HCT116 (cell line): ENCODE measurements around the gene IGSF21. TPM values are rescaled to one million over a fixed set of nuclear protein-coding genes. Genes with fewer than 3 reads are reported as not detected.

Experiments used
- ATAC-seq: fragments of 200-7000 bp; cut with Tn5 transposase; 2 replicates; pipeline ENCODE4 v1.9.1; 2020; ENCODE audit warnings: mild to moderate bottlenecking, moderate library complexity
- BruUV-seq: library from RNA; stranded (reverse); fragments of 400-500 nt; replicated peaks from 2 replicates; lab custom pipeline; 2021; lab: Mats Ljungman, UMichigan
- CTCF ChIA-PET: fragments of 300-600 bp; sonication (Branson Sonifier 250); formaldehyde crosslinking; loops from one replicate; lab custom pipeline; 2021; ENCODE audit warnings: antibody characterized with exemption; lab: Charles Lee
- POLR2A ChIA-PET: fragments of 300-600, 350-600 bp; sonication (Branson Sonifier 250); formaldehyde crosslinking; loops from one replicate; lab custom pipeline; 2021; ENCODE audit warnings: antibody characterized with exemption; lab: Charles Lee
- RAD21 ChIA-PET, 2 experiments: fragments of 300-600 bp; sonication (Branson Sonifier 250); formaldehyde crosslinking; loops; one replicate each; lab custom pipeline; 2023; ENCODE audit warnings: low total read pairs in 2 of 2; ENCODE audit not compliant: uncharacterized antibody in 2 of 2, unreplicated experiment in 2 of 2, low non-redundant PET in 1 of 2; lab: Charles Lee
- DNase-seq: peaks from one replicate; pipeline ENCODE4 v3.0.0-alpha.2; 2010; ENCODE audit warnings: low read depth, low spot score
- H2AFZ ChIP-seq: fragments of 200-600 bp; shearing (Covaris generic), sonication (generic); 2 replicates; pipeline ENCODE4 v1.6.1; 2017; ENCODE audit warnings: low read depth, mixed run types, mixed read lengths, antibody characterized with exemption, low read length; ENCODE audit not compliant: poor library complexity, severe bottlenecking
- H3K27ac ChIP-seq: 2 replicates; pipeline ENCODE4 v1.5.1; 2012; ENCODE audit warnings: low read depth, low read length
- H3K27me3 ChIP-seq: fragments of 200-600 bp; sonication (generic); 2 replicates; pipeline ENCODE4 v1.6.1; 2016; ENCODE audit warnings: mixed run types, low read length, mixed read lengths; ENCODE audit not compliant: insufficient read depth
- H3K36me3 ChIP-seq, 2 experiments: fragments of 200-500 bp in 1 of 2; fragments of 200-600 bp in 1 of 2; sonication (Bioruptor generic) in 1 of 2; sonication (generic) in 1 of 2; 2 replicates each; pipeline versions ENCODE4 v1.5.1 to v1.6.1; 2014 to 2016; ENCODE audit warnings: low read length in 2 of 2, inconsistent platforms in 1 of 2, mixed read lengths in 1 of 2, mixed run types in 1 of 2; ENCODE audit not compliant: insufficient read depth in 2 of 2, control insufficient read depth in 1 of 2
- H3K4me1 ChIP-seq, 2 experiments: fragments of 200-600 bp in 1 of 2; sonication (generic) in 1 of 2; 2 replicates each; pipeline versions ENCODE4 v1.5.1 to v1.6.1; 2012 to 2017; ENCODE audit warnings: low read length in 2 of 2, inconsistent platforms in 1 of 2, mild to moderate bottlenecking in 1 of 2, mixed read lengths in 1 of 2, mixed run types in 1 of 2, moderate library complexity in 1 of 2; ENCODE audit not compliant: insufficient read depth in 2 of 2, control insufficient read depth in 1 of 2
- H3K4me2 ChIP-seq: fragments of 200-600 bp; sonication (generic); 2 replicates; pipeline ENCODE4 v1.6.1; 2017; ENCODE audit warnings: mixed run types, low read length, mixed read lengths
- H3K4me3 ChIP-seq, 2 experiments: fragments of 200-600 bp in 1 of 2; sonication (generic) in 1 of 2; replicated peaks in 1 of 2; 2 replicates each; pipeline ENCODE4 v1.5.1; 2011 to 2016; ENCODE audit warnings: low read length in 2 of 2, control low read depth in 1 of 2, low read depth in 1 of 2, mild to moderate bottlenecking in 1 of 2, mixed read lengths in 1 of 2, mixed run types in 1 of 2
- H3K79me2 ChIP-seq: fragments of 200-600 bp; sonication (generic); 2 replicates; pipeline ENCODE4 v1.6.1; 2017; ENCODE audit warnings: mild to moderate bottlenecking, mixed run types, low read length, moderate library complexity, mixed read lengths; ENCODE audit not compliant: insufficient read depth
- H3K9ac ChIP-seq: fragments of 200-600 bp; sonication (generic); 2 replicates; pipeline ENCODE4 v1.6.1; 2016; ENCODE audit warnings: low read length, mixed read lengths
- H3K9me2 ChIP-seq: fragments of 200-600 bp; sonication (generic), shearing (Covaris generic); 2 replicates; pipeline ENCODE4 v1.6.1; 2017; ENCODE audit warnings: mixed run types, mild to moderate bottlenecking, moderate library complexity; ENCODE audit not compliant: insufficient read depth
- H3K9me3 ChIP-seq, 2 experiments: fragments of 200-500 bp in 1 of 2; fragments of 200-600 bp in 1 of 2; sonication (Bioruptor generic) in 1 of 2; sonication (generic) in 1 of 2; 2 replicates each; pipeline ENCODE4 v1.6.1; 2014 to 2017; ENCODE audit warnings: low read length in 2 of 2, mixed read lengths in 2 of 2, inconsistent platforms in 1 of 2, low read depth in 1 of 2, mild to moderate bottlenecking in 1 of 2, mixed run types in 1 of 2, moderate library complexity in 1 of 2; ENCODE audit not compliant: control insufficient read depth in 1 of 2, insufficient read depth in 1 of 2
- H4K20me1 ChIP-seq: fragments of 200-600 bp; sonication (generic), shearing (Covaris generic); 2 replicates; pipeline ENCODE4 v1.6.1; 2017; ENCODE audit warnings: mixed run types, mild to moderate bottlenecking, moderate library complexity; ENCODE audit not compliant: insufficient read depth
- ATF3 ChIP-seq: IDR thresholded peaks from 2 replicates; pipeline ENCODE4 v1.6.1; 2012
- EGR1 ChIP-seq: IDR thresholded peaks from 2 replicates; pipeline ENCODE4 v1.6.1; 2012; ENCODE audit warnings: low read depth
- ELF1 ChIP-seq: IDR thresholded peaks from 2 replicates; pipeline ENCODE4 v1.6.1; 2012; ENCODE audit warnings: low read depth, borderline replicate concordance
- FOSL1 ChIP-seq: IDR thresholded peaks from 2 replicates; pipeline ENCODE4 v1.6.1; 2012; ENCODE audit warnings: low read depth
- JUND ChIP-seq: IDR thresholded peaks from 2 replicates; pipeline ENCODE4 v1.6.1; 2012
- POLR2A ChIP-seq: IDR thresholded peaks from 2 replicates; pipeline ENCODE4 v1.7.0; 2011; ENCODE audit warnings: borderline replicate concordance; ENCODE audit not compliant: insufficient read depth, insufficient read length; ENCODE audit errors: extremely low read depth
- RAD21 ChIP-seq: IDR thresholded peaks from 2 replicates; pipeline ENCODE4 v1.6.1; 2012; ENCODE audit warnings: low read depth, mild to moderate bottlenecking
- REST ChIP-seq: IDR thresholded peaks from 2 replicates; pipeline ENCODE4 v1.6.1; 2012; ENCODE audit warnings: low read depth
- SP1 ChIP-seq: IDR thresholded peaks from 2 replicates; pipeline ENCODE4 v1.6.1; 2012; ENCODE audit warnings: low read depth
- SRF ChIP-seq: IDR thresholded peaks from 2 replicates; pipeline ENCODE4 v1.6.1; 2012; ENCODE audit warnings: low read depth
- TCF7L2 ChIP-seq: IDR thresholded peaks from 2 replicates; pipeline ENCODE4 v1.7.0; 2011; ENCODE audit warnings: borderline replicate concordance, inconsistent platforms; ENCODE audit not compliant: insufficient read depth, insufficient read length; ENCODE audit errors: extremely low read depth
- YY1 ChIP-seq: IDR thresholded peaks from 2 replicates; pipeline ENCODE4 v1.6.1; 2011; ENCODE audit warnings: low read length, low read depth, moderate library complexity, mild to moderate bottlenecking; ENCODE audit not compliant: insufficient replicate concordance; ENCODE audit errors: extremely low read depth
- ZBTB33 ChIP-seq: IDR thresholded peaks from 2 replicates; pipeline ENCODE4 v1.6.1; 2011; ENCODE audit warnings: mild to moderate bottlenecking, low read length, moderate library complexity; ENCODE audit not compliant: insufficient replicate concordance; ENCODE audit errors: extremely low read depth
- ZNF274 ChIP-seq: fragments of 200-500 bp; sonication (Bioruptor generic); IDR thresholded peaks from 2 replicates; pipeline ENCODE4 v1.6.1; 2014; ENCODE audit warnings: mild to moderate bottlenecking, low read depth, low read length, inconsistent platforms
- intact Hi-C: fragments of 100-400 bp; cut with micrococcal nuclease; formaldehyde crosslinking; loops from 2 replicates; pipeline ENCODE4 v1.10.0; 2022
- total RNA-seq: library from RNA; stranded (reverse); gene quantifications from one replicate; pipeline ENCODE4 v1.2.1, GENCODE V29; 2021; ENCODE audit not compliant: unreplicated experiment
- TF ChIP-seq, protein P1 (sequence below): IDR thresholded peaks from 2 replicates; pipeline ENCODE4 v1.6.1; 2012

The IGSF21 gene
- total RNA-seq, 1 experiment from 2014 or later = not detected

DNA sequence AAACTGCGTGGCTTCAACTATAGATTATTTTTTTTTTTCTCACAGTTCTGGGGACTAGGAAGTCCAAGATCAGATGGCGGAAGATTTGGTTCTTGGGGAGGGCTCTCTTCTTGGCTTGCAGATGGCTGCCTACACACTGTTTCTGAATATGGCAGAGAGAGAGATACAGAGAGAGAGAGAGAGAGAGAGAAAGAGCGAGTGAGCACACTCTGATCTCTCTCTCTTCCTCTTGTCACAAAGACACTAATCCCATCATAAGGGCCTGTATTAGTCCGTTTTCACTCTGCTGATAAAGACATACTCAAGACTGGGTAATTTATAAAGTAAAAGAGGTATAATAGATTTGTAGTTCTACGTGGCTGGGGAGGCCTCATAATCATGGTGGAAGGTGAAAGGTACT is 79.5 kb downstream of the IGSF21 start:
- TF ChIP-seq JUND (no peak), ATF3 (no peak), EGR1 (no peak), FOSL1 (no peak), ZBTB33 (no peak), YY1 (no peak), TCF7L2 (no peak), RAD21 (no peak), ELF1 (no peak), SP1 (no peak), POLR2A (no peak), ZNF274 (no peak), REST (no peak), SRF (no peak)
- TF ChIP-seq, protein P1, sequence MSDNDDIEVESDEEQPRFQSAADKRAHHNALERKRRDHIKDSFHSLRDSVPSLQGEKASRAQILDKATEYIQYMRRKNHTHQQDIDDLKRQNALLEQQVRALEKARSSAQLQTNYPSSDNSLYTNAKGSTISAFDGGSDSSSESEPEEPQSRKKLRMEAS = no peak
- H3K36me3 ChIP-seq = no peaks in the 10 kb centered on the region
- H2AFZ ChIP-seq = no peak overlapping the region
- H3K4me2 ChIP-seq = no peak overlapping the region
- DNase-seq = no peak
- intact Hi-C loops = no loop called here
- no peak overlapping the region for H3K4me3 ChIP-seq
- no peaks in the 10 kb centered on the region for H4K20me1 ChIP-seq
- ChIA-PET RAD21 (no interaction called here), CTCF (no interaction called here), POLR2A (no interaction called here)
- ATAC-seq = no peak
- BruUV-seq = no TSS peak
- H3K79me2 ChIP-seq = no peaks in the 10 kb centered on the region
- no peaks in the 10 kb centered on the region for H3K4me1 ChIP-seq
- no peaks in the 10 kb centered on the region for H3K9me2 ChIP-seq
- peaks cover 61% of the 10 kb centered on the region for H3K27me3 ChIP-seq
- no peak overlapping the region for H3K9ac ChIP-seq
- H3K27ac ChIP-seq = no peak overlapping the region
- no peaks in the 10 kb centered on the region for H3K9me3 ChIP-seq
